Suppressor macrophage (primary cell): ENCODE measurements around the gene IGSF11.
"Not testable (repeated sequence)": the region's sequence is repeated elsewhere in the genome, so short reads cannot be mapped to it uniquely, and the experiment has no call there.

Source experiments
- DNase-seq, 4 experiments: peaks; one replicate each; pipeline ENCODE4 v3.0.0-alpha.2; 2020 to 2022

The IGSF11 gene

DNA sequence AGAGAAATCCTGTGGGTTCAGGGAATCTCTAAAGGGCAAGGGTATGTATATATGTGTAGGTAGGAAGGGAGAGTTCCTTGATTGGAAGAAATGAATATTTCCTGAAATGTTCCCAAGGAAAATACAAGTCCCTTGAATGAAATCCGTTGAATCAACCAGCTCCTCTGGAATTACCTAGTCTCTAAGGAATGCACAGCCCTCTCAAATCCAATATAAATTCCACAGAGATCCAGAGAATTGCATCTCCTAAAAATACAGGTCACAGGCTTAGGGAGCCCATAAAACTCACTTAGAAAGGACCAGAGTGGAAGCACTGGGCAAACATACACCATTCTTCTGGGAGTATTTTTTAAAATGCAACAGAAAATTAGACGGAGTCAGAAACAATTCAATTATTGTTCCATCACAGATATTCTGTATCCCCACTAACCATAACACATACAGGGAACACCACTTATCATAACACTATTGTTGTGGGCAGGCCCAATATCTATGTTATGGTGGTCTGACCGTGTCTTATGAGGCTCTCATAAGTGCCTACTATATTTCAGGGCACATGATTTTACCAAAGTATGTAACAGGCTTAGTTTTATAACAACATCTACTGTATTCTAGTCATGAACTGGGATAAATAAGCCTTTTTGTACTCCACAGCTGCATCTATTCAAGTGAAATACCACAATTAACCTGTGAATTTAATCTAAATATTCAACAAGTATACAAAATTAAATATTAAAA lies 43.7 kb downstream of the IGSF11 start:
- DNase-seq: no peak

DNA sequence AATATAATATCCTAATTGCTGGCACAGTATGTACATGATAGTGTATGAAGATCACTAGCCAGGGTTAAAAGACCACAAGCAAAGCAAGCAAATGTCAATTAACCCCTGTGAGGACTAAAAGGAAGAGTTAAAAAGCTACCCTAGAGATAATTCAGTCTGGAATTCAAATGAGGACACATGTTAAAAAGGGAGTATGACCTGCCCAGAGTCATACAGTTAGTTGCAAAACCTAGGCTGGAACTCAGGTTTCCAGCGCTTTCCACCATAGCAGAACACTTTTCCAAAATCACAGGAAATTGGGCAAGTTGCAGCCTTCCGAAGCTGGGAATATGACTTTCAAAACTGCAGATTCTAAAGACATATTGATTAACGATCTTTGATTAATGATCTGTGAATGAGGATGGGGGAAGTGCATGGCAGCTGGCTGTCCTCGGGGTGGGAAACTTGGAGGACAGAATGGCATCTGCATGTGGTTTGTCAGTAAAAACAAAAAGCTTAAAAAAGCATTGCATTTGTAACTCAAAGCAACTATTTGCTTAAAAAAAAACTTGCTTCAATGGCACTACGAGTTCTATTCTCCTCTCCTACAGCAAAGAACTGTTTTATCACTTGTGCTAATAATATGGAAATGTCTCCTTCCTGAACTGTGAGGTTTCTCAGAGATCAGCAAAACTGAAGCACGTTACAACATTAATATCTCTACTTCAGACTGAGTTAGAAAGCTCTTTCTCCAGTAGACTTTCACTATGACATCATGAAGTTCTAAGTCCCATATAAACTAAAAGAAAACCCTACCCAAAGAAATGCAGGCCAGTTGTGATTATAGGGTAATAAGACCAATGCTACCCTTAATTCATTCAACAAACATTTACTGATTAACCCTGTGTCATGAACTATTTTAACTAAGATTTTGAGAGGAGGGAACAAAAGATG lies 46.2 kb downstream of the IGSF11 start:
- no peak for DNase-seq

DNA sequence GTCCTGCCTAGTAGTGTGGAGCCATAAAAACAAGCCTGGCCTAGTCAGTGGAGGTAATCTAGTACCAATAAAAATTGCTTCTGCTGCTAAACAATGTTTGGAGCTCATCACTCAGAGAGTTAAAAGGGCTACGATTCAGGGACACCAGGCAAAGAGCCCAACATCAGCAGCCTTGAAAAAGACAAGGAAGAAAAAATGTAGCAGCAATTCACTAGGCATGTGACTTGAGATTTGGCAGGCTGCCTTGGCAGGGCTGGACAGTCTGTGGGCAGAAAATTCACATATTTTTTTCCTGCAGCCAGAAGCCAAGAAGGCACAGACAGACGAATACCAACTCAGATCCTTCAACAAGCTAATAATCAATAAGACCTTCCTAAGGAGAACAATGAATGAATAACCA lies 47.2 kb downstream of the IGSF11 start:
- DNase-seq: no peak

DNA sequence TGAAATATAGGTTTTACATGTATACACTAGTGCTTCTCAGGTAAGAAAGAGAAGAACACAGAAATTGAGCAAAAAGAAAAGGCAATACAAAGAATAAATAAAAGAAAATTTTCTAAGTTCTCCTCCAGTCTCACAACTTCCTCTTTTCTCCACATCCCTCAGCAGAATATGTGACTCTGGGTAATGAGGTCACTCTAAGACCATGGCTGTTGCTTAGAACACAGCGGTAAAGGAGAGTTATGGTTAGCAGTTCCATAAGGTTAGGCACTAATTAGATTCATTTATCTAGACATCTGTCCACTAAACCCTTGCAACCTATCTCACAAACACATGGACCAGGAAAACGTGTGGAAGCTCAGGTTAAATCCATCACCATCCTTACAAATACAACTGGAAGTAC lies 47.9 kb downstream of the IGSF11 start:
- no peak for DNase-seq

DNA sequence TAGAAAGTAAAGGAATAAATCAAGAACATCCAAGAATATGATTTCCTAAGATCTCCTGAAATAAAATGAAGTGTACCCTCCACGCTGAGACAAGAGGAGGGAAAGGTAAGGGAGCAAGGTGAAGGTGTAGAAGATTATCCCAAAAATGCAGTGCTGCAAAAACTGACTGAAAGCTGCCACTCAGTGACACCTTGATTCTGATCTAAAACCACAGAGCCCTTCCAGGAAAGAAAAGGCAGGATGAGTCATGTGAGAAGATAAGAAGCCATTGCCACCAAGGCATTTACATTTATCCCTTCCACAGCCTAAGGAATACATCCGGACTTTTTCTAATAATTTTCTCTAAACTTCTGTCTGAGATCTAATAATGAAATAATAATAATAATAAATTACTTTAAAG lies 49.9 kb downstream of the IGSF11 start:
- DNase-seq: no peak

DNA sequence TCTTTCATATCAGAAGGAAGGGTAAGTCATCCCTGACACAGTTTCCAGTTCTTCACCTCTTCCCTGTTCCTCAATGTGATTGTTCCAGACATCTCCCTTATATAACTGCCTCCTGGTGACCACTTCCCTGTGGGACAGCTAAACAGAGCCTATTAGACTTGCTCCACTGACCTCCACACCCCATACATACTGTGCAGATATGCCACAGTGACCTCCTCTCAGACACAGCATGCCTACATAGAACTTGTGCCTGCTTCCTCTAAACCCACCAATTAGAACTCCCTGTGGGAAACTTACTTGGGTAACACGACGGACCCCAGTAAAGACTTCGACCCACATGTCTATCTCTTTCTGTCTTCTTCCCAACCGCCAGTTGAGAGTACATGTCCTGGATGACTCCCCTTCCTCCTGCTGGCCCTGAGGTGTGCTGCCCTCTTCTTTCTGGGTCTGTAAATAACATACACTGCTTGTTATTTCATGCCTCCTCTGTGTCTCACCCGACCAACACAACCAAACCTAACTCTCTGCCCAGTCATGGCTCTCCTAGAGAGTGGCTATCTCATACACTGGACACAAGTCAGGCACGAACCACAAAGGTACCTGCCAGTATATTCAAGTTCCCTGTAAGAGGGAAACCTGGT lies 53.0 kb downstream of the IGSF11 start:
- DNase-seq: no peak

DNA sequence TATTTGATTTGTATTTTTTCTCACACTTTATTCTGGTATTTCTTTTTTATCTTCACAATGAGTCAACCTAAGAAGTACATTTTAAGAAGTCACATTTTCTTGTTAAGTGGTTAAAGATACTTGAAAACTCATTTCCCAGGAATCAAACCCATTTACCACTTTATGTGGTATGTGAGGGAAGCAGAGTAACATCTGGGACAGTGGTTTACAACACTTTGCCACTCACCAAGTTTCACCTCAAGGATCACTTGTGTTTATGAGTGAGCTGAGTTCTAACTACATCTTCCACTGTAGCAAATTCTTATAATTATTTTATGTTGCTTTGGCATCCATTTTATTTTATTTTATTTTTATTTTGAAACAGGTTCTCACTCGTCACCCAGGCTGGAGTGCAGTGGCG lies 53.8 kb downstream of the IGSF11 start:
- no peak for DNase-seq

DNA sequence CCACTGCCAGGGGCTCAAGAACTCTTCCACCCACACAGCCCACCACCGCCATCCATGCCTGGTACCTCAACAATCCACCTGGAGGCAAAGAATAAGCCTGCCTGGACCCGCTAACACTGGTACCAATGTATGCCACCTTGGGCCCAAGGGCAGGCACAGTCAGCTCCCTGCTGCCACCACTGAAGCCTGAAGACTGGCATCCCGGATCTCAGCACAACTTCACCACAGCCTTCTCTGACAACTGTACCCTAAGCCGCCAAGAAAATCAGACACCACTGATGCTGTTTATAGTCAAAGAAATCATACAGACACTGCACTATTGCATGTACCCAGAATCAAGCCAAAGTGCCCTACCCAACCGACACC lies 56.3 kb downstream of the IGSF11 start:
- no peak for DNase-seq

DNA sequence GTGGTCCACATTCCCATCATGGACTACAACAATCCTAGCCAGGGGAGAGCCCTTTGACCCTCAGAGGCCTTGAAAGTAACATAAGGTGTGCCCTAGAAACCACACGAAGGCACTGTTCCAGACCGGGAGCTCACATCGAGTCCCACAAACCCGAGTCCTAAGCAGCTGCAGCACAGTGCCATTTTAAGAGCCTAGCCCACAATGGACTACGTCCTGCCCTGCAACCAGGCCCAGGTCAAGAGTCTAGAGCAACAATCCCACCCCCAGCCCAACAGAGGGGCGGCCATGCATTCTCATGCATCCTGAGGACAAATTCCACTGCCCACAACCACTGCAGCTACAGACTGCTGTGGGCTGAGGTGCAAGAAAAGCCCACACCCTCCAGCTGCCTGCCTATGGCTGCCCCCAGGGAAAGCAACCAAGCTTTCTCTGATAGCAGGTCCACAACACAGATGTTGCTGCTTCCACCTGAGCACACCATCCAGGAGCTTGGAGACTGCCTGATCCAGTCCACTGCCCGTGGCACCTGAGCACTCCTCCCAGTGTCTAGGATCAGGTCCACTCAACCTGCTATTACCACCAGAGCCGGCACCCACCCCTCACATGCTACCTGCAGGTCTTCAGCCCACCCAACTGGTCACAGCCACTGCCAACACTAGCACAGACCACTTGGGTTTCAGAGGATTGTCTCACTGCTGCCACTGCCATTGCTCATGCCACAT lies 56.8 kb downstream of the IGSF11 start:
- no peak for DNase-seq

DNA sequence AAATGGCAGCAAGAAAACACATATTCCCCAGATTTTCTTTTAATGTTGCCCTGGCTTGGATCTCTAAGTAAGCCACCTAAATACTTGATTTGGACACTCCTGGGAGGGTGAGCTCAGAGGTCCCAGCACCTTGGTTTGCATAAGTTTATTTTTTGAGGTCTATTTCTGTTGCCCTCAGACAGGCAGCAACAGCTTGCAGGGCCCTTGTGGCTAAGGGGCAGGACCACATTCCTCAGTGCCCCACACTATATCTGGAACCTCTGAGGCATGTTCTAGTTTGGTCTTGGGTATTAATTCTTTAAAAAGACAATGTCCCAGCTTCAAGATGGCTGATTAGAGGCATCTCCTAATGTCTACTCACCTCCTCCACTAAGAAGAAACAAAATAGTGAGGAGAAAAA lies 57.5 kb downstream of the IGSF11 start:
- DNase-seq: no peak

DNA sequence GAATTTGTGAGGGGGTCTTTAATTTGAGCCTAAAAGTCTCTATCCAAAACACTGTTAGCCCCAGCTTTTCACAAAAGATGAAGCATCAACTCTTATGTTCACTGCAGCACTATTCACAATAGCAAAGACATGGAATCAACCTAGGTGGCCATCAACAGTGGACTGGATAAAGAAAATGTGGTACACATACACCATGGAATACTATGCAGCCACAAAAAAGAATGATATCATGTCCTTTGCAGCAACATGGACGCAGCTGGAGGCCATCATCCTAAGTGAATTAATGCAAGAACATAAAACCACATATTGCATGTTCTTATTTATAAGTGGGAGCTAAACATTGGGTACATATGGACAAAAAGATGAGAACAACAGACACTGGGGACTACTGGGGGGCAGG lies 59.2 kb downstream of the IGSF11 start:
- DNase-seq: not testable (repeated sequence)

DNA sequence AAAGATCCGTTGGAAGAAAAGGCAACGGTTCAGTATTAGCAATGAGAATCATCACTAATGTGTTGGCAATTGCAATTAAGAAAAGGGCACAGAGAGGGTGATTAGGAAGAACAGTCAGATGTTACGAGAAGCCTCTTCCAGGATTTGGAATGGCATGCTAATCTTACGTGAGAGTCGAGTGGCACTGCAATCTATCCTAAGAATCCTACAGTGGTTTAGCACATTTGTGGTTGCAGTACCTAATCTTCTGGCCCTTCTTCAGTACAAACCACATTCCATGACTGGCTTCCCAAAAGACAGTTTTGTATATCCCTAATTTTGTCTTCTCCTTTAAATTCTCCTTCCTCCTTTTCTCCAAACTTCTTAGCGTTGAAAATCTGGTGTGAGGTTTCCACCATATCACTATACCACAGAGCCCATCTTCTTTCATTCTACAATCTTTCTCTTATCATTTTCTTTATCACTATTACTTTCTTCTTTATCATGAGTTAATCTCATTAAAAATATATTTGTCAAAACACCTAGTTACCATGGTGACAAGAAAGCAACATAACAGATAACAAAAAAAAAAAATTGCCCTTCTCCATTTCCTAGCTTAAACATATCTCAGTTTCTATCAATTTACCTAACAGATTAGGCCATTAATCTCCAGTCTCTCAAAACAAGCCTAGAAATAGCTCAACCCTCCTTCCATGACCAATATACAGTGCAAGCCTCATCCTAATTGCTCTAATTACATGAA lies 60.1 kb downstream of the IGSF11 start:
- no peak for DNase-seq

DNA sequence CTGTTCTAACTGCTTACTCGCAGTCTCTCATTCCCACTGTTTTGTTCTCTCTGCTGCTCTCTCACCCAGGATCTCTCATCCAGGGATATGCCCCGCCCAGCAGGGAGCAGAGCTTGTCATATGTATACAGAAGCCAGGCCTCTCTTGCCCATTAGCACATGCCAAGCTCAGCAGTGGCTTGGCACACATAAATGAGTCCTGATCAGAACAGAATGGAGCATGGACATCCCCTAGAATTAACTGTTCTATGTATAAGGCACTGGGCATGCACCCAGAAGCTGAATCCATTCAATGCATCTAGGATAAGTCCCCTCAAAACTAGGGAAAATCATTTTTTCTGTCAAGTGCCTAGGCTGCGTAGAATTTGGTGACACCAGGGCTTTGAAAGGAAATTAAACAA lies 61.6 kb downstream of the IGSF11 start:
- DNase-seq: no peak

DNA sequence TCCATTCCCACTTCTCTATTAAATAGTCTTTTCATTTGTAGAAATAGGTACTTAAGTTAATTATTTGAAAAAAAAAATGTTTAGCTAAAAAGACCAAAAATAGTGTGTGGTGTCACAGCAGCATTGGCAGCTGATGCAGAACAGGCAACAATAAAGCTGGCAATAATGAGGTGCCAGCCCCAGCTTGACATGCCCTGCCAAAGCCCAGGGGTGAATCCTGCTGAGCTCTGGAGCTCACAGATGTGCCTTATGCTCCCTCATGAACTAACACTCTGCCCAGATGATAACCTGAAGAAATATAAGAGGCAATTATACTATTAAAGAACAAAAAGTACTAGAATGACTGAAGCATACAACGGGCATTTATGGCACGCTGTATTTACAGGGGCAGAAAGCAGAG lies 63.8 kb downstream of the IGSF11 start:
- DNase-seq: no peak

DNA sequence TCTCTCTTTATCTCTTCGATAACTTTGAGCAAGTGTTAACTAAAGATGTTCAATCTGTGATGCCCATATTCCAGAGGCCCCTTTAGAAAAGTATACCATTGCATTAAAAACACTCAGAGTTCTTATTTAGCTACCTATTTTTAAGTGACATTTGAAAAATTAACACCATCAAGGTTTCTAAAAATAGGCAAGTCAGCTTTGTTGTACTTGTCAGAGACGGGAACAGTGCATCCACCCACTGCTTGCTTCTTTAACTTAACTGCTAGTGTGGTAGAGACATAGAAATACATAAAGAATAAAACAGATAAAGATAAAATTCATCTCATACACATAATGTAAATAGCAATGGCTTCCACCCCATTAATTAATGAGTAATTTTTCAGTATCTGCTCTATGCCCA lies 66.0 kb downstream of the IGSF11 start:
- no peak for DNase-seq

DNA sequence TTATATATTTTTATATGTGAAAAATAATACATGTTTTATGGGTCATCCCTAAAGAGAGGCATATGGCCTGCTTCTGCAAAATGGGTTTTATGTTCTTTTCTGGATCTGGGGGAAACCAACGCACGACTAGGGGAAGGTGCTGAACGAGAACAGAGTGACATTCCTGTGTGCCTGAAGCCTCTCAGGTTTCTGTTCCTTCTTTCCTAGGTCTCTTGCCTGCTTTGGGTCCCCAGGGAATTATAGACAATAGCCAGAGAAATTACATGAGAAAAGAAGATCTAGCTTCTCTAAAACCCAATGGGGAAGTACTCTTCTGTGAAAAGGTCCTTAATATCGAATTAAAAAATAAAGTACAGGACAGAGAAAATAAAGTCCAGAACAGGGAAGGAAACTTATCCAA lies 66.5 kb downstream of the IGSF11 start:
- no peak for DNase-seq

DNA sequence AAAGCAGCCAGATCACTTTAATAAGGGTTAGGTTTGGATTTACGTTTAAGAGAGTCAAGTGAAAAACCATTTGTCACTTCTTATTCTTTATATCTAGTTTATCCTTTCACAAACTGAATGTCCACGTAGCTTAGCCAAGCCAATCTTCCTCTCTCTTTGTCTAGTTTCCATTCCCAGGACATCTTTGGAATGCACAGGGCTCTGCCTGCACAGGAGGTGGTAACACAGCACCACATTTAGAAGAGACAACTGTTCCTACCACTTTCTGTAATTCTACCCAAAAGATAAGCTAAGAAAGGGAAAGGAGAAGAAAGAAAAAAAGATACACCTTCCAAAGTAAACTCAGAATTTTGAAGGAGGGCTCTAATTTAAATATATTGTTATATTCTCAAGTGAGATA lies 67.9 kb downstream of the IGSF11 start:
- no peak for DNase-seq

DNA sequence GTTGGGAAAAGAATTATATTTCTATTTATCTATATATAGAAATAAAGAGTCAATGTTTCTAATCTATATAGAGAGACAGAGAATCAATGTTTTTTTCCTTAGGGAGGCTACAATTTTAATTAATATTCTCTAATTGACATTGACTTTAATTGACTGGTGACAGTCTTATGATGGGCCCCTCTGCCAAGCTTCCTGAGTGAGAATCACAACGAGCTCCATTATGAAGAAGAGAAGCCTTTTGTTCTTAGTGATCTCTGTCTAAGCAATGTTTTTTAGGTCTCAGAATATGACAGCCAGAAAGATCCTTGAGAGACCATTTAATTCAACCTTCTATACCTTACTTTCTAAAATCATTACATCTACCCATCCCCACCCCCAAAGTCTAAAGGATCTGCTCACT lies 70.9 kb downstream of the IGSF11 start:
- no peak for DNase-seq

DNA sequence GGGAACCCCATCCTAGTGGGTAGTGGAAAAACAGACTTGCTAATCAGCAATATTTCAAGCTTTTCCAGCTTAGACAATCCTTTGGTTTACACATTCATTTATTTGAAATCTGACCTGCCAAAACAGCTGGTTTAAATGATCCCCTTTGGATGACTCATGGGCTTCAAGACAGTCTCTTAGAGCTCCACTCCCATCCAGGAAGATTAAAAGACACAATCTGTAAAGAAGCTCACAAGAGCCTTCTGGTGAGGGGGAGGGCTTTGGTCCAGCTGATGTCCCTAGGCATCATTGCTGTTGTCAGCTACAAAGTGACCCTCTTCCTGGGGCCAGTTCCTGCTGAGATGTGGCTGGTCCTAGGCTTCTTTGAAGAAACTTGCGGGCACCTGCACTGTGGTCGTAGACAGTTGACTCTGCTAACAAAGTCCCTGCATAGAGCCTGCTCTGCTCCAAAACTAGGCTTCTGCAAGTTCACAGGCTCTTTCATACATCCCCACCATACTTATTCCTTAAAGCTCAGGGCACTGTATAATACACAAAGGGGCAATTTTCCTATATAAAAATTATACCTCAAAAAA lies 73.7 kb downstream of the IGSF11 start:
- no peak for DNase-seq

DNA sequence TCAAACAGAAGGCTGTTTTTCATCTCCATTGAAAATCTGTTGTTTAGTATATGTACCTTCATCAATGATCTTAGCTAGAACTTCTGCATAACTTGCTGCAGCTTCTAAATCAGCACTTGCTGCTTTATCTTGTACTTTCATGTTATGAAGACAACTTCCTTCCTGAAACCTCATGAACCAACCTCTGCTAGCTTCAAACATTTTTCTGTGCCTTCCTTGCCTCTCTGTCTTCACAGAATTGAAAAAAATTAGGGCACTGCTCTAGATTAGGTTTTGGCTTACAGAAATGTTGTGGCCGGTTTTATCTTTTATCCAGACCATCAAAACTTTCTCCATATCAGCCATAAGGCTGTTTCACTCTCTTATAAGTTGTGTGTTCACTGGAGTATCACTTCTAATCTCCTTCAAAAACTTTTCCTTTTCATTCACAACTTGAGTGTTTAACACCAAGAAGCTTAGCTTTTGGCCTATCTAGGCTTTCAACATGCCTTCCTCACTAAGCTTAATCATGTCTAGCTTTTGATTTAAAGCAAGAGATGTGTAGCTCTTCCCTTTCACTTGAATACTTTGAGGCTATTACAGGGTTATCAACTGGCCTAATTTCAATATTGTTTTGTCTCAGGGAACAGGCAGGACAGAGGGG lies 78.6 kb downstream of the IGSF11 start:
- no peak for DNase-seq

DNA sequence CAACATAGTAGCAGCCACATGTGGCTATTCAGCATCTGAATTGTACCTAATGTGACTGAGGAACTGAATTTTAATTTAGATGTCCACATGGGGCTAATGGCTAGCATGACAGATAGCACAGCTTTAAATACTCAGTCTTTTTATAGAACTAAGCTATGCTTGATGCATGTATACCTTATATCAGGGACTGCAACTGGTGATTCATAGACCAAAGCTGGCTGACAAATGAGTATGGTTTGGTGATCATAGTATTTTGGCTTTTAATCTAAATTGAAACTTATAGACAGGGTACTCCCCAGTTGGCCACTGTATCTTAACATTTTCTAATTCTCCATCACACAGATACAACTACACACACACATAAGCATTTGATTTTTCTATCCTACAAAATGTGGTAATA lies 83.6 kb downstream of the IGSF11 start:
- no peak for DNase-seq
